CD4-positive, alpha-beta T cell treated with Interleukin-15 for 4 hours (primary cell): Measurements from ENCODE around the gene PGBD5.
"Not testable (repeated sequence)": the region's sequence is repeated elsewhere in the genome, so short reads cannot be mapped to it uniquely, and the experiment has no call there.

Experiments
- DNase-seq: peaks from one replicate; pipeline ENCODE4 v3.0.0-alpha.2; 2020; ENCODE audit warnings: low spot score

The PGBD5 gene

GRCh38 chr1:230426246-230427093, at the start of gene PGBD5:
PGBD5 (minus strand) TSS chr1:230426332; CDS start chr1:230425928, 404 bp downstream.
- peak; percentile 21 for DNase-seq

GRCh38 chr1:230474924-230475323, 48.8 kb upstream of the PGBD5 start:
- not testable (repeated sequence) for DNase-seq

- DNase-seq = not testable (repeated sequence)
Observed at GRCh38 chr1:230470750-230471149, 44.6 kb upstream of the PGBD5 start.

- no peak for DNase-seq
Observed at GRCh38 chr1:230469271-230469670, 43.1 kb upstream of the PGBD5 start.

DNA sequence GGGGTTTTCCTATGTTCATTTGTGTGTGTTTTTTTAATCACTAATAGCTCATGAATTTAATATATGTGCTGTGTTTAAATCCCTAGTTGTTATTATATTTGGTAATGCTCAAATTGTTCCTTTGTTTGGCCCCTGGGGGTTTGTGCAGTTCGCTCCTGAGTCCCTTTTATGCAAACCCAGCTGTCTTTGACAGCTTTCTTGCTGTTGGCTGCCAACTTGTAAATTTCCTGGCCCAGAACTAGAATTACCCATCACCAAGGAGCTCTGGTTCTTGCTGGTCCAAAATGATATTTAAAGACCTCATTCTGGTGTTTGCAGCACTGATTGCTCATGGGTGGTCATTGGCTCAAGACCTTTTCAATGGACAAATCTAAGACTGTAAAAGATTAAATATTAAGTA, 39.6 kb upstream of the PGBD5 start:
- DNase-seq = no peak

DNA sequence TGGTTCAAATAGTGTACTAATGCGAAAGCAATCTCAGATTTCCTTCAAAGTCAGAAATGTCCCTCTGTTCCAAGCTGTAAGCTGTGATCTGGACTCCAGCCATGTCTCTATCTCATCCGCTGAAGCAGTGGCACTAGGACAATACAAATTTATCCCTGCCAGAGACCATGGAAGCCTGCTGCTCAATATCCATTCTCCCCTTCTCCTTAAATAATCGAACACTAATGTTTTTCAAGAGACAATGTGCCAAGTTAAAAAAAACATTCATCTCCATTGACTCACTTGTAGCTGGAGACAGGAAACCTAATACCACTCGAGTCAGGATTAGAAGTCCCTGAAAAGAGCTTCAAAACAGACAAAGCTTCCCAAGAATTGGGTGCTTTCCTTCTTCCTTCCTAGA, 38.5 kb upstream of the PGBD5 start:
- no peak for DNase-seq

DNA sequence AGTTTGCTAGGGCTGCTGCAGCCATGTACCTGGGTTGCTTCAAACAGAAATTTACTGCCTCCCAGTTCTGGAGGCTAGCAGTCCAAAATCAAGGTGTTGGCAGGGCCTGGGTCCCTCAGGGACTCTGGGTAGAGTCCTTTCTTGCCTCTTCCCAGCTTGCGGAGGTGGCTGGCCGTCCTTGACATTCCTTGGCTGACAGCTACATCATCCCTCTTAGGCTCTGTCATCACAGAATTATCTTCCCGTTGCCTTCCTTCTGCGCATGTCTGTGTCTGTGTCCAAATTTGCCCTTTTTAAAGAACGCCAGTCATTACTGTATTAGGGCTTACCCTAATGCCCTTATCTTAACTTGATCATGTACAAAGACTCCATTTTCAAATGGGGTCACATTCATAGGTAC, 37.6 kb upstream of the PGBD5 start:
- no peak for DNase-seq

DNA sequence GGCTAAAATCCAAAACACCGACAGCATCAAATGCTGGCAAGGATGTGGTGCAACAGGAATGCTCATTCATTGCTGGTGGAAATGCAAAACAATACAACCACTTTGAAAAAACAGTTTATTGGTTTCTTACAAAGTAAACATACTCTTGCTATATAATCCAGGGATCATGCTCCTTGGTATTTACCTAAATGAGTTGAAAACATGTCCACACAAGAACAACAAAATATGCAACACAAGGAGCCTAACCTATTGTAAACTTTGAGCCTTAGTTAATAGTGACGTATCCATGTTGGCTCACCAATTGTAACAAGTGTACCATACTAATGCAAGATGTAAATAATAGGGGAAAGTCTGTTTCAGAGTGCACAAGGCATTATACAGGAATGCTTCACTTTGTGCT, 37.2 kb upstream of the PGBD5 start:
- no peak for DNase-seq

- peak; percentile 1 for DNase-seq
Observed at GRCh38 chr1:230459465-230459864, 33.3 kb upstream of the PGBD5 start.

DNA sequence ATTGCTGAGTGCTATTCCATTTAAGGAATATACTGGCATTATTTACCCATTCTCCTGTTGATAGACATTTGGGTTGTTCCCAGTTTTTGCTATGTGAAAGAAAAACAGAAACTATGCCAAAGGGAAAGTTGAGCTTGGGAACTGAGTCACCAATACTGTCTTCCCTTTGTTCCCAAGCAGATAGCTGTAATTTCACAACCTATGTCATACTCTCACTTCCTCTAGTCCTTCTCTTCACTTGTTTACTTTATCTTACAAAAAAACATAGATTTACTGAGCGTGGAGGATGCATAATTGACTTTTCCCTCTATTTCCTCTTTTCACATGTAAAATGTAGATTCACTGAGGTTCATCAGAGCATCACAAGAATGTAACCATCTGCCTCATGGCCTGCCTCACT, 32.4 kb upstream of the PGBD5 start:
- no peak for DNase-seq

- no peak for DNase-seq
Observed at GRCh38 chr1:230456478-230456877, 30.3 kb upstream of the PGBD5 start.

GRCh38 chr1:230455291-230455690, 29.2 kb upstream of the PGBD5 start:
- no peak for DNase-seq

- DNase-seq = no peak
Observed at GRCh38 chr1:230453377-230453776, 27.2 kb upstream of the PGBD5 start.

DNA sequence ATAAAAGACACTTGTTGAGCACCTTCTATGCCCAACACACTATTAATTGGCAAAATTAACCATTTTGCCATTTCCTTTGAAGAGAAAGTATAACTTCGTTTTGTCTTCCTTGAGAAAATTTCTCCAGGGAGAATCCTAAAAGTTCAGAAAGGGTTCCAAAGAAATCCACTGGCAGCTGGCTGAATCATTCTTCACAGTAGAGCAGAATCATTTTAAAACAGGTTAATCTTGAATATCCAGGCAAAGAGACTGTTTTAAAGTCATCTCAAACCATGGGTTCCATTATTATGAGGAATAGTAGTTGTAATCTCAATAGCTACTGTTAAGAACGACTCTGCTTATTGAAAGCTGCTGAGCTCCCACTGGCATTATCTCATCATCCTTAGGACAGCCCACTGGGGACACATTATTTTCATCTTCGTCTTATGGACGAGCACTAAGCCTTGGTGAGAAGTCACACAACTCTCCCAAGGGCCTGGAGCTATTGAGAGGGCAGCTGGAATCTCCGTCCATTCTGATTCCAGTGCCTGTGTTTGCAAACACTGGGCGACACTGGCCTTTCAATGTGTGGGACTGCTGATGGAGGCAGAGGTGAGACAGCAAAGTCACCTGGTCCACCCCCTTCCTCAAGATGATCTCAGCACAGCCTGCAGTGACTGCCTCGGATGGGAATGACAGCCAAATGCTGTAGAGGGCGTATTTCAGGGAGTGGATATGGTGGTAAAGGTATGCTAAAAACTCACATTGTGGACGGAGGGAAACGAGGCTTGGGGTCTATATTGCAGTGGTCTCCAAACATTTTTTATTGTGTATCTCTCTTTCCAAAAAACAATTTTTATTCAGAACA, 15.3 kb upstream of the PGBD5 start:
- no peak for DNase-seq

DNA sequence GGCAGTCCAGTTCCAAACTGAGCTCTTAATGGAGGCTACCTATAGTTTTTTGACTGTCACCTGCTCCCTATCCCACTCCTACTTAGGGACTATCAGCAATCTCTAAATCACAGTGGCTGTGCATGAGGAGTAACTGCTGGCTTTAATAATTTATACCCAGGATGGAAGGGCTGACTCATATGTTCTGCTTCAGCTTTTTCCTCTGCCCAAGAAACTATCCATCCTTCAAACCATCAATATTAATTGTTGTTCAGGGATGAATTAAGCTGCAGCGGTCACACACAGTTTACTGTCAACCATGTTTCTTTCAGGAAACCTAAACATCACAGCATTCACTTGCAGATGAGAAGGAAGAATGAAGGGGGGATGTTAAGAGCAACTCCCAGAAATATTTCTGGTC, 9.0 kb upstream of the PGBD5 start:
- no peak for DNase-seq

- no peak for DNase-seq
Observed at GRCh38 chr1:230431527-230431926, 5.4 kb upstream of the PGBD5 start.

GRCh38 chr1:230430499-230430898, 4.4 kb upstream of the PGBD5 start:
- DNase-seq = no peak

DNA sequence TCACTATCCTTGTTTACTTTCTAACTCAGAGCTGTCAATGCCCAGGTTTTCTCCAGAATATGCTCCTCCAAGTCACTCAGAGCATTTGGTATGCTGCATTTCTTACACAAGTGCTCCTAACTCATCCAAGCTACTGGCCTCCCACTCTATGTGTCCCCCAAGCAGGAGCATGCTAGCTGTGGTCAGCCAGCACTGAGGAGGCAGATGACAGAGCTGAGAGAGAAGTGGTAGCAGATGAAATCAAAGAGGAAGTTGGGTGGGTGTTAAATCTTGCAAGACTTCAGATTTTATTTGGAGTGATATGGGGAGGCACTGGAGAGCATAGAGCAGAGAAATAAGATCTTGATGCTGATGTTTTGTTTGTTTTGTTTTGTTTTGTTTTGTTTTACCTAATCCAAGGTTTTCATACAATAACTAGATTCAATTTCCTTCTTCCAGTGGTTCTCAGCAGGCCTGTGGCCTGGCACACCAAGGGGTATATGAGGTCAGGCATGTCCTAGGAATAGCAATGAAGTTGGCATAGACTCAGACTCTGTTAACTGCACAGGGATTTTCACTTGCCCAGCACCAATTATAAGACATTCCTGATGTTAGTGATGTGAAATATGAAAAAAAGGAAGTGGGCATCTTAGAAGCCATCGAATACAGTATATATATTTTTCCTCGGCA, 3.1 kb upstream of the PGBD5 start:
- DNase-seq = no peak

DNA sequence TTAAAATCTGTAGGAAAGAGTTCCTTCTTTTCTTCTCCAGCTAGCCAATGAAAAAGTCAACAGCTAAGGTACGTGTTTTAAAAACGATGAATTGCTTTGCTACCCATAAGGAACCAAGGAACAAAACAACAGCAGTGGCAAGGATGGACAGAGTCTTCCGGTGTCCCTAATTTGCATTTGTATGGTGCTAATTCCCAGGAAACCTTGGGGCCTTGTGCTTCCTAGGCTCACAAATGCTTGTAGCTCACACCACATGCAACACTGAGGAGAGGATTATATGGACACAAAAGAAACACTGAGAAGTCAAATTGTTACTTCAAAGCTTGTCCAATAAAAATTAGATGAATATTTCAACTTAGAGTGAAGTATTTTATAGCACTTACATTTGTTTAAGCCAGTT, 1.8 kb upstream of the PGBD5 start:
- no peak for DNase-seq

DNA sequence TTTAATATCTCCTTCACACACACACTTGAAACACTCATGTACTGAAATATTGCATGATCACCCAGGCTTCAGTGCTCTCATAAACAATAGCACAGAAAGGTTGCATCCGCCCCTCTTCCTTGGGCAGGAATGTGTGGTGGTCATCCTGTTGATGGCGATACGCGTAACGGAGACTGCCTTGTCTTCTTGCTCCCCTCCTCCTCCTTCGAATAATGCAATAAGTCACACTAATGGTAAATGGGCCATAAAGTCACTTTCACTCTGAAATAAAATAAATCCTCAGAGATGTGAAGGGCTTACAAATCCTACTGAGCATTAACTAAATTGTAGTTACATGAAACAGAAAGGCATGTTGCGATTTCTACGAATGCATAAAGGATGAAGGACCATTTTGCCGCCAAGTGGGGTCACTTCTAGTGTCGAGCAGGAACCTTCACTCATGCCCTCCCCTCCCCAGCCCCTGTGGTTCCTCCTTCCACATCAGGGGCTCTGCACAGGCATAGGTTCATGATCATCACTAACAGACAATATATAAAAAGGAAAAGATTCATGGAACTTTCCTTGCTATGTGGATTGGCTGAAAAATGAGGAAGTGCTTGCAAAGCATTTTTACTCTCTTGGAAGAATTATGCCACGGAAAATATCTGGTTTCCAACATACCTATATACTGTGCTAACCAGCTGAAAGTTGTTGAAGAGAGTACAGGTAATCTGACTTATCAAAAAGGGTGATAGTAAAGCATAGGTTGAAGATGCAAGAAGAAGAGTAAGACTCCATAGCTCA, 1.2 kb upstream of the PGBD5 start:
- DNase-seq = no peak

- DNase-seq = no peak
Observed at GRCh38 chr1:230425252-230426091, 660 bp downstream of the PGBD5 start.
